ENCODE measurements around the gene ALDH16A1.

DNA sequence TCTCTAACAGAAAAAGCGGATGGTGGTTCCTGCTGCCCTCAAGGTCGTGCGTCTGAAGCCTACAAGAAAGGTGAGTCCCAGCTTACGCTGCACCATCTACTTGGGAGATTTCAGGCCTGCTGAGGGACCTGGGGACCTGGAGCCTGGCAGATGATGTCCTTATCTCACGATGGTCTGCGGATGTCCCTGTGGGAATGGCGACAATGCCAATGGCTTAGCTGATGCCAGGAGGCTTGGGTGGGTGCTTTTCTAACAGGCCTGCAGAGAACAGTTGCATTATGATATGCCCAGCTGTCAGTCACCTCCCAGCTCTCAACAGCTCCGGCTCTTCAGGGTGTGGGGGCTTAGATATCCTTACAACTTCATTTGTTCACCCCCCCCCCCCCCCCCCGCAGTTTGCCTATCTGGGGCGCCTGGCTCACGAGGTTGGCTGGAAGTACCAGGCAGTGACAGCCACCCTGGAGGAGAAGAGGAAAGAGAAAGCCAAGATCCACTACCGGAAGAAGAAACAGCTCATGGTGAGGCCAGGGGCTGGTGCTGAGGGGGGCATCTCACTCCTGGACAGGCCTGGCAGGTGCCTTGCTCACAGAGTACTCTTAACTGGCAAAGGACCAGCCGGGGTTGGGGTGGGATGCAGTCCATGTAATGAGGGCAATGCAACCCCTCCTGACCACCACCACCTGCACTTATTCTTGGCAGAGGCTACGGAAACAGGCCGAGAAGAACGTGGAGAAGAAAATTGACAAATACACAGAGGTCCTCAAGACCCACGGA, 38.2 kb downstream of the ALDH16A1 start:
- TF ChIP-seq, protein P1, sequence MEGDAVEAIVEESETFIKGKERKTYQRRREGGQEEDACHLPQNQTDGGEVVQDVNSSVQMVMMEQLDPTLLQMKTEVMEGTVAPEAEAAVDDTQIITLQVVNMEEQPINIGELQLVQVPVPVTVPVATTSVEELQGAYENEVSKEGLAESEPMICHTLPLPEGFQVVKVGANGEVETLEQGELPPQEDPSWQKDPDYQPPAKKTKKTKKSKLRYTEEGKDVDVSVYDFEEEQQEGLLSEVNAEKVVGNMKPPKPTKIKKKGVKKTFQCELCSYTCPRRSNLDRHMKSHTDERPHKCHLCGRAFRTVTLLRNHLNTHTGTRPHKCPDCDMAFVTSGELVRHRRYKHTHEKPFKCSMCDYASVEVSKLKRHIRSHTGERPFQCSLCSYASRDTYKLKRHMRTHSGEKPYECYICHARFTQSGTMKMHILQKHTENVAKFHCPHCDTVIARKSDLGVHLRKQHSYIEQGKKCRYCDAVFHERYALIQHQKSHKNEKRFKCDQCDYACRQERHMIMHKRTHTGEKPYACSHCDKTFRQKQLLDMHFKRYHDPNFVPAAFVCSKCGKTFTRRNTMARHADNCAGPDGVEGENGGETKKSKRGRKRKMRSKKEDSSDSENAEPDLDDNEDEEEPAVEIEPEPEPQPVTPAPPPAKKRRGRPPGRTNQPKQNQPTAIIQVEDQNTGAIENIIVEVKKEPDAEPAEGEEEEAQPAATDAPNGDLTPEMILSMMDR (conservative IDR thresholded peaks at IDR 0.05), result no peak
- no peak for TF ChIP-seq EZH2 (IDR thresholded peaks at IDR 0.05; ENCODE audit: low read depth)
